8988T (cell line): Measurements from ENCODE around the gene MIA.
"Not testable (repeated sequence)": the region's sequence is repeated elsewhere in the genome, so short reads cannot be mapped to it uniquely, and the experiment has no call there.

Experiments
- DNase-seq: peaks from one replicate; pipeline ENCODE4 v3.0.0; 2011

The MIA gene

DNA sequence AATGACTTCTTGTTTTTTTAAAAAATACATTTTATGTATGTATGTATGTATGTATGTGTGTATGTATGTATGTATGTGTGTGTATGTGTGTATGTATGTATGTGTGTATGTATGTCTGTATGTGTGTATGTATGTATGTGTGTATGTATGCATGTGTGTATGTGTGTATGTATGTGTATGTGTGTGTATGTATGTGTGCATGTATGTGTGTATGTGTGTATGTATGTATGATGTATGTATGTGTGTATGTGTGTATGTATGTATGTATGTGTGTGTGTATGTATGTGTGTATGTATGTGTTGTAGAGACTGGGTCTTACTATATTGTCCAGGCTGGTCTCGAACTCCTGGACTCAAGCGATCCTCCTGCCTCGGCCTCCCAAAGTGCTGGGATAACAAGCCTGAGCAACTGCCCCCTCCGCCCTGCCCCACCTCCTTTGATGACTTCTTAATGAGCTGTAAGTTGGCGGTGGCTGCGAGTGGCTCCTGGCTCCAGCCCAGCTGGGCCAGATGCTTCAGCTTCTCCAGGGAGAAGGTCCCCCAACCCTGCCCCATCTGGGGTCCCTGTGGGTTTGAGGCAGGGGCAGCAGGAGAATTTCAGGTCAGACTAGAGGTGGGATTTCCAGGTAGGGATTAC lies 50.3 kb downstream of the MIA start:
- DNase-seq = not testable (repeated sequence)

DNA sequence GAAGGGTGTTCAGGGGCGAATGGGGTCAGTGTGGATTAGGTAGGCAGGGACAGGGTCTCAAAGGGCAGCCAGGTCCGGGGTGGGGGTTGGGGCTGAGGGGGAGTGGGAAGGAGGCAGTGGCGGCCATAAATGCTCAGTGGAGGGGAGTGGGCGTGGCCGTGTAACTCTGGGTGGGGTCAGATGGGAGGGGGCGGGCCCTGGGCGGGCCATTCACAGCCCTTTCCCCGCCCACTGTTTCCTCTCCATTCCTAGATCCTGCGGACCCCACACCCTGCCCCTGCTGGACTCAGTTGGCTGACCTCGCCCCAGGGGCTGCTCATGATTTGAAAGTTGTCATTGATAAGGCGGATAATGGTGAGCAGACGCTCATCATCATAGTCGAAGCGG lies 51.0 kb downstream of the MIA start:
- not testable (repeated sequence) for DNase-seq

GRCh38 chr19:40826699-40827385 lies 51.5 kb downstream of the MIA start:
- not testable (repeated sequence) for DNase-seq
